Pancreas (tissue), 10 donors: Measurements from ENCODE around the gene CEP63. TPM values are rescaled to one million over a fixed set of nuclear protein-coding genes. Genes with fewer than 3 reads are reported as not detected.

Experiments used
- ATAC-seq, 4 donors: fragments of 200-7000 bp; cut with Tn5 transposase; one replicate each; pipeline versions ENCODE4 v1.8.0 to v1.9.1; 2020; ENCODE audit warnings: mild to moderate bottlenecking in 4 of 4, moderate library complexity in 4 of 4
- DNase-seq, 6 donors: peaks; one replicate each; pipeline ENCODE4 v3.0.0-alpha.2; 2020
- FAIRE-seq: peaks from 2 replicates; lab custom pipeline; 2012; peaks lifted over from hg19 to GRCh38; lab: Jason Lieb, UNC
- H3K27ac ChIP-seq, 4 donors: fragments of 200-600 bp; sonication (generic); 1 replicate in 3 of 4; 2 replicates in 1 of 4; pipeline versions ENCODE4 v1.5.0 to v1.8.0; 2020
- H3K27me3 ChIP-seq, 4 donors: fragments of 200-600 bp; one replicate each; pipeline ENCODE4 v1.8.0; 2021
- H3K36me3 ChIP-seq, 3 donors: fragments of 200-600 bp; sonication (generic) in 1 of 3; one replicate each; pipeline versions ENCODE4 v1.5.0 to v1.8.0; 2020 to 2021
- H3K4me1 ChIP-seq, 3 donors: fragments of 200-600 bp; one replicate each; pipeline ENCODE4 v1.8.0; 2021
- H3K4me3 ChIP-seq, 4 donors: fragments of 200-600 bp; sonication (generic) in 2 of 4; one replicate each; pipeline versions ENCODE4 v1.5.0 to v1.8.0; 2020 to 2021
- H3K9me3 ChIP-seq, 4 donors: fragments of 200-600 bp; one replicate each; pipeline ENCODE4 v1.8.0; 2021
- CTCF ChIP-seq, 4 donors: fragments of 200-600 bp; sonication (generic) in 3 of 4; IDR thresholded peaks; one replicate each; pipeline versions ENCODE4 v1.5.0 to v1.8.0; 2021; ENCODE audit warnings: antibody characterized with exemption in 4 of 4
- WGBS, 2 donors: extraction: QIAGEN DNeasy Blood & Tissue Kit; methylation state at CpG; one replicate each; pipeline ENCODE4 v1.1.7; 2013; 5-methylcytosine and 5-hydroxymethylcytosine counted together
- intact Hi-C, 3 donors: fragments of 100-400 bp; cut with DNase I; formaldehyde crosslinking; loops; one replicate each; pipeline versions ENCODE4 v1.11.1 to v1.14.2; 2022
- polyA plus RNA-seq, 2 donors: library from polyadenylated mRNA; stranded (reverse); fragments of 200-250 nt; gene quantifications; one replicate each; pipeline ENCODE4 v1.2.3, GENCODE V29; 2013
- total RNA-seq, 6 donors: library from RNA; stranded (reverse); fragmentation: NEBNext Ultra II Directional in 4 of 6; extraction: Animal tissue kit (Norgen Biotek cat#: 25700) in 4 of 6; gene quantifications; one replicate each; pipeline versions ENCODE4 v1.2.1 to v1.2.4, GENCODE V29; 2021 to 2023
- donor health status: healthy with polysubstance abuse.
- donor health status: DM: no; HTN: no; CAD: no; lungs with moderate emphysema.
- donor health status: DM: no; HTN: no; CAD: no.
- donor health status: control.
- donor health status: control.
- donor health status: Bipolar disorder and iron deficiency.
- donor health status: DM: yes; HTN: yes; CAD: no.
- donor health status: DM: no; HTN: no; CAD: no.
- donor health status: DM: no; HTN: no; CAD: no.
- donor health status: DM: yes; HTN: yes; CAD: no.

The CEP63 gene
- total and polyA plus RNA-seq, 8 donors: 8.9 to 17.2 (median 11.4) TPM

DNA sequence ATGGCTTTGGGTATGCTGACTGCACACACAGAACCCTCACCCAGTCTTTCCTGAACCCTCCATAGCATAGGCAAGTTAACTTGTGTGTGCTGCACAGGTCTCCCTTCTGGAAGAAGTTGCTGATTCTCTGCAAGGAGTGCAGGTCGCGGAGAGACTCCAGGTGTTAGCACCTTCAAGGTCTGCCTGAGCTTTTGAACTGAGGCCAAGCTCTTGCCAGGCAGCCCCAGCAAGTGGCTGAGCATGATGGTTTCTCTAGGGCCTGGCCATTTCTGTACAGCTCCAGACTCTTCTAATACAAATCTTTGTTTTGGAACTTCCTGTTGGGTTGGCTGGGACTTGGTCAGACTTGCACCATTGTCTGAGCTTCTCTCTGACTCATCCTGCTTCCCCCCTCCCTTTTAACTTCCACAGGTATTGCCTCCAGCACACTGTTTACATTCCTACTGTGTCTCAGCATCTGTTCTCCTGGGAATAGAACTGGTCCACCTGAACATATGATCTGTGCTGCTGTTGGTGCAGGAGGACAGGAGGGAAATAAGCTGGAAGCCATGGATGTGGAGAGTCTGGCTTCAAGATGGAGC is 111.6 kb downstream of the CEP63 start:
- Histone ChIP-seq H3K4me1 (no peaks in the 10 kb centered on the region), H3K36me3 (no peaks in the 10 kb centered on the region), H3K9me3 (no peaks in the 10 kb centered on the region), H3K27ac (no peak overlapping the region), H3K27me3 (no peaks in the 10 kb centered on the region), H3K4me3 (no peak overlapping the region)
- 24 to 36% methylated on average over 2 of the region's 2 CpGs for WGBS, 2 donors
- intact Hi-C loops: no loop called here
- TF ChIP-seq CTCF (IDR thresholded peaks at IDR 0.05): no peak
- FAIRE-seq: no peak
- DNase-seq: peak in 1 of 6 donors; percentile 36
- peak in 2 of 4 donors; percentile 28 to 67 for ATAC-seq

- ATAC-seq (no peak), FAIRE-seq (no peak)
- no peak for TF ChIP-seq CTCF (IDR thresholded peaks at IDR 0.05)
Observed at GRCh38 chr3:134598763-134599545, 113.1 kb downstream of the CEP63 start.

GRCh38 chr3:134600206-134600605 is 114.3 kb downstream of the CEP63 start:
- Histone ChIP-seq H3K4me3 (no peak overlapping the region), H3K27ac (no peak overlapping the region), H3K4me1 (no peaks in the 10 kb centered on the region), H3K36me3 (no peaks in the 10 kb centered on the region), H3K9me3 (no peaks in the 10 kb centered on the region), H3K27me3 (no peaks in the 10 kb centered on the region)
- DNase-seq (no peak), ATAC-seq (no peak), FAIRE-seq (no peak)
- WGBS, 2 donors: 16 to 20% methylated on average over 1 of the region's 1 CpG
- intact Hi-C loops: loop anchor here in 2 of 3 donors (5.0 to 10.0 kb wide), 2 partner anchors 1292 to 1295 kb away; no protein-coding TSS in a partner anchor
- no peak for TF ChIP-seq CTCF (IDR thresholded peaks at IDR 0.05)

More at GRCh38 chr3:134598763-134599545, 113.1 kb downstream of the CEP63 start:
- intact Hi-C loops: no loop called here
- no peaks in the 10 kb centered on the region for H3K36me3 ChIP-seq
- no peak for DNase-seq
- H3K27me3 ChIP-seq: no peaks in the 10 kb centered on the region
- no peaks in the 10 kb centered on the region for H3K9me3 ChIP-seq
- H3K4me1 ChIP-seq: no peaks in the 10 kb centered on the region
- WGBS, 2 donors: 77 to 87% methylated on average over 10 of the region's 10 CpGs
- no peak overlapping the region for H3K4me3 ChIP-seq
- H3K27ac ChIP-seq: no peak overlapping the region

DNA sequence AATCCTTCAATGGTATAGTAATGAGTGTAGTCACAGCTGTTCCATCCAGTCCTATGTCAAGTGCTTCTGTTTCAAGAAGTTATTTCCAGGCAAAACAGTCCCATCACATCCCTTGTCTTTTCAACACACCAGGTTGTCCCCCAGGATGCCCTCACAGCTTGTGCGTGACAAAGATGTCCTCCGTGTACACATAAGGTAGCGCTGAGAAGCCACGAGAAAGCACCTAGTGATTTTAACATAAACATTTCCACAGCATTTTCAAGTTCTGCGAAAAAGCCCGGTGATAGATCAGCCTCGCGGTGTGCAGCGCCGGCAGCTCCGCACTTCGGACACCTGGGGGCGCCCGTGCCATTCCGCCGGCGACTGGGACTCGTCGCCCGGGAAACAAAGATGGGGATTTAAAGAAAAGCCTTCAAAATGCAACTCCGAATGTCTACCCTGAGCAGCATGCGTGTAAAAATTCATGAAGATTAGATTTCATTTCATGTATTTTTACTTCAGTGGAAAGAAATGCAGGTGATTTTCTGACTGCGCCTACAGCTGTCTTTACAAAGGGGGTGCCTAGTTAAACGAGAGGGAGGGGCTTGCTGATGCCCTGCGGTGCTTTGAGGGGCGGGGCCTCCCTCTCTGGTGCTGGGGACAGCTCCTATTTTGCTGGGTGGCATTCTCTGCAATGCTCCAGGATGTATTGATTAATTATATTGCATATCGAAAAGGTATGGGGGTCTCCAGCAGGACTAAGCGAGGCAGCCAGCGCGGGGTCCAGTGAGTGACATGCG is 115.0 kb downstream of the CEP63 start:
- Histone ChIP-seq H3K4me1 (no peaks in the 10 kb centered on the region), H3K4me3 (no peak overlapping the region), H3K9me3 (no peaks in the 10 kb centered on the region), H3K27me3 (no peaks in the 10 kb centered on the region), H3K27ac (no peak overlapping the region), H3K36me3 (no peaks in the 10 kb centered on the region)
- no peak for FAIRE-seq
- peak; percentile 58 to 89 (median 88) for ATAC-seq
- intact Hi-C loops: loop anchor here in 2 of 3 donors (5.0 to 10.0 kb wide), 2 partner anchors 1291 to 1294 kb away; no protein-coding TSS in a partner anchor
- WGBS, 2 donors: 13 to 14% methylated on average over 31 of the region's 31 CpGs
- TF ChIP-seq CTCF (IDR thresholded peaks at IDR 0.05): peak; percentile 71 to 96 (median 94)
- DNase-seq: peak; percentile 26 to 91 (median 62)
